Measurements from ENCODE around the gene MSRB1. TPM values are rescaled to one million over a fixed set of nuclear protein-coding genes. Genes with fewer than 3 reads are reported as not detected.
A peak's percentile ranks its signal among the peaks of the same experiment; 100 is the strongest.

The MSRB1 gene
- total and polyA plus RNA-seq, 9 of the 15 experiments (the other 6 are each of a cell fraction or from before 2014, with no cell fraction given): 5.4 to 33.7 (median 25.7) TPM

- no peak for TF ChIP-seq RERE (CRISPR knock-in tag; IDR thresholded peaks at IDR 0.05; ENCODE audit: borderline replicate concordance)
- peak; percentile 83 for TF ChIP-seq RBFOX2 (IDR thresholded peaks at IDR 0.05; ENCODE audit: low read depth, low read length)
- no peak for TF ChIP-seq GTF3C2 (IDR thresholded peaks at IDR 0.05; ENCODE audit: borderline replicate concordance, extremely low read depth, insufficient read length)
- TF ChIP-seq IFI16 (CRISPR knock-in tag; IDR thresholded peaks at IDR 0.05): no peak
- TF ChIP-seq CHCHD3 (CRISPR knock-in tag; IDR thresholded peaks at IDR 0.05): peak; percentile 29; the same call in 1 of the 2 replicates
- no peak for TF ChIP-seq ZNF146 (CRISPR knock-in tag; IDR thresholded peaks at IDR 0.05; ENCODE audit: unreplicated experiment)
- TF ChIP-seq ZNF134 (CRISPR knock-in tag; conservative IDR thresholded peaks at IDR 0.05): peak; percentile 65
- TF ChIP-seq RBM34 (IDR thresholded peaks at IDR 0.05; ENCODE audit: borderline replicate concordance, insufficient read depth, low read length): 0 out of 2 replicates have a peak, but pooled peaks have one; percentile 94
- TF ChIP-seq RB1 (IDR thresholded peaks at IDR 0.05; ENCODE audit: low read depth): peak; percentile 94
- peak; percentile 52; the same call in 1 of the 2 replicates for TF ChIP-seq AFF4 (CRISPR knock-in tag; IDR thresholded peaks at IDR 0.05)
- no peak for TF ChIP-seq POLR2B (IDR thresholded peaks at IDR 0.05; ENCODE audit: low read depth, partially characterized antibody)
- peak; percentile 94 for TF ChIP-seq KDM5B (IDR thresholded peaks at IDR 0.05; ENCODE audit: insufficient replicate concordance, low read depth, low read length)
Observed at GRCh38 chr16:1983544-1984346, 40.7 kb upstream of the MSRB1 start, which contains the start of gene GFER (continued).
